OCI-LY1 (cell line): ENCODE measurements around the gene CRABP1.

Experiments used
- H2AFZ ChIP-seq: fragments of 200-600 bp; sonication (generic), shearing (Covaris generic); 2 replicates; pipeline ENCODE4 v1.6.0; 2014; ENCODE audit warnings: antibody characterized with exemption, mild to moderate bottlenecking, low read length
- H3F3A ChIP-seq: fragments of 200-600 bp; sonication (generic), shearing (Covaris generic); 2 replicates; pipeline ENCODE4 v1.6.0; 2014; ENCODE audit warnings: mild to moderate bottlenecking, antibody characterized with exemption, low read length, moderate library complexity; ENCODE audit not compliant: insufficient read depth
- H3K27ac ChIP-seq: fragments of 200-600 bp; sonication (generic); 2 replicates; pipeline ENCODE4 v1.5.1; 2014; ENCODE audit warnings: low read length, mixed run types, mild to moderate bottlenecking, low read depth; ENCODE audit not compliant: poor library complexity, severe bottlenecking
- H3K27me3 ChIP-seq: fragments of 200-600 bp; sonication (generic); 2 replicates; pipeline ENCODE4 v1.6.0; 2014; ENCODE audit warnings: antibody characterized with exemption, mild to moderate bottlenecking, low read length, moderate library complexity; ENCODE audit not compliant: insufficient read depth
- H3K36me3 ChIP-seq: fragments of 200-600 bp; sonication (generic); 2 replicates; pipeline ENCODE4 v1.6.1; 2014; ENCODE audit warnings: mild to moderate bottlenecking, antibody characterized with exemption, low read length, moderate library complexity, mixed read lengths; ENCODE audit not compliant: insufficient read depth
- H3K4me1 ChIP-seq: fragments of 200-600 bp; sonication (generic); 2 replicates; pipeline ENCODE4 v1.5.1; 2014; ENCODE audit warnings: mild to moderate bottlenecking, low read length, moderate library complexity; ENCODE audit not compliant: insufficient read depth, severe bottlenecking
- H3K4me2 ChIP-seq: fragments of 200-600 bp; sonication (generic), shearing (Covaris generic); 2 replicates; pipeline ENCODE4 v1.6.1; 2014; ENCODE audit warnings: low read length
- H3K4me3 ChIP-seq: fragments of 200-600 bp; sonication (generic); 2 replicates; pipeline ENCODE4 v1.5.1; 2014; ENCODE audit warnings: low read length, low read depth, mild to moderate bottlenecking, mixed read lengths; ENCODE audit not compliant: poor library complexity, severe bottlenecking
- H3K79me2 ChIP-seq: fragments of 200-600 bp; shearing (Covaris generic); 2 replicates; pipeline ENCODE4 v1.6.1; 2016; ENCODE audit warnings: mixed run types, low read length, mixed read lengths; ENCODE audit not compliant: insufficient read depth
- H3K9ac ChIP-seq: fragments of 200-600 bp; sonication (generic), shearing (Covaris generic); 2 replicates; pipeline ENCODE4 v1.6.1; 2014; ENCODE audit warnings: mild to moderate bottlenecking, low read length, mixed read lengths
- H3K9me2 ChIP-seq: fragments of 200-600 bp; sonication (generic), shearing (Covaris generic); 2 replicates; pipeline ENCODE4 v1.6.1; 2014; ENCODE audit warnings: low read depth, mild to moderate bottlenecking, low read length, mixed read lengths
- H3K9me3 ChIP-seq: fragments of 200-600 bp; shearing (Covaris generic); 2 replicates; pipeline ENCODE4 v1.6.1; 2014; ENCODE audit warnings: low read length, mixed read lengths
- H4K20me1 ChIP-seq: fragments of 200-600 bp; sonication (generic), shearing (Covaris generic); 2 replicates; pipeline ENCODE4 v1.6.0; 2016; ENCODE audit warnings: mild to moderate bottlenecking, low read length; ENCODE audit not compliant: insufficient read depth
- CTCF ChIP-seq: fragments of 200-600 bp; sonication (generic), shearing (Covaris generic); IDR thresholded peaks from 2 replicates; pipeline ENCODE4 v1.5.1; 2017; ENCODE audit warnings: mild to moderate bottlenecking, antibody characterized with exemption, low read length, moderate library complexity, mixed read lengths
- EZH2 ChIP-seq: fragments of 200-600 bp; sonication (generic), shearing (Covaris generic); IDR thresholded peaks from 2 replicates; pipeline ENCODE4 v1.8.0; 2017; ENCODE audit warnings: borderline replicate concordance, mixed run types, mild to moderate bottlenecking, antibody characterized with exemption, low read length, moderate library complexity, mixed read lengths

The CRABP1 gene

GRCh38 chr15:78320183-78320582 is 20.0 kb upstream of the CRABP1 start:
- TF ChIP-seq CTCF, result no peak
- no peak for TF ChIP-seq EZH2
- no peak overlapping the region for H2AFZ ChIP-seq
- no peak overlapping the region for H3K27ac ChIP-seq
- H3K4me2 ChIP-seq, result no peak overlapping the region
- H3K9me3 ChIP-seq, result no peaks in the 10 kb centered on the region
- no peaks in the 10 kb centered on the region for H3K36me3 ChIP-seq
- no peaks in the 10 kb centered on the region for H4K20me1 ChIP-seq
- H3K79me2 ChIP-seq, result no peaks in the 10 kb centered on the region
- no peak overlapping the region for H3K4me3 ChIP-seq
- H3K27me3 ChIP-seq, result no peaks in the 10 kb centered on the region
- H3K9ac ChIP-seq, result no peak overlapping the region
- no peaks in the 10 kb centered on the region for H3K4me1 ChIP-seq
- no peaks in the 10 kb centered on the region for H3F3A ChIP-seq
- no peaks in the 10 kb centered on the region for H3K9me2 ChIP-seq

GRCh38 chr15:78321041-78321570 is 19.0 kb upstream of the CRABP1 start:
- no peak overlapping the region for H3K4me2 ChIP-seq
- TF ChIP-seq CTCF, result no peak
- no peak for TF ChIP-seq EZH2

GRCh38 chr15:78321786-78322185 is 18.4 kb upstream of the CRABP1 start:
- Histone ChIP-seq H4K20me1 (no peaks in the 10 kb centered on the region), H3K9me3 (no peaks in the 10 kb centered on the region), H2AFZ (no peak overlapping the region), H3K4me1 (no peaks in the 10 kb centered on the region), H3K27ac (no peak overlapping the region), H3K4me2 (no peak overlapping the region), H3K27me3 (no peaks in the 10 kb centered on the region), H3F3A (no peaks in the 10 kb centered on the region), H3K36me3 (no peaks in the 10 kb centered on the region), H3K4me3 (no peak overlapping the region), H3K9ac (no peak overlapping the region), H3K9me2 (no peaks in the 10 kb centered on the region), H3K79me2 (no peaks in the 10 kb centered on the region)
- TF ChIP-seq EZH2 (no peak), CTCF (no peak)

More at GRCh38 chr15:78321041-78321570, 19.0 kb upstream of the CRABP1 start:
- Histone ChIP-seq H3K79me2 (no peaks in the 10 kb centered on the region), H2AFZ (no peak overlapping the region), H3F3A (no peaks in the 10 kb centered on the region), H3K9me3 (no peaks in the 10 kb centered on the region), H3K27ac (no peak overlapping the region), H3K36me3 (no peaks in the 10 kb centered on the region), H3K4me3 (no peak overlapping the region), H3K9me2 (no peaks in the 10 kb centered on the region), H3K4me1 (no peaks in the 10 kb centered on the region), H3K27me3 (no peaks in the 10 kb centered on the region), H3K9ac (no peak overlapping the region), H4K20me1 (no peaks in the 10 kb centered on the region)
